DMS 273 (cell line): Measurements from ENCODE around the gene TMEM63A.
"Not testable (repeated sequence)": the region's sequence is repeated elsewhere in the genome, so short reads cannot be mapped to it uniquely, and the experiment has no call there.

Experiments
- DNase-seq: peaks from one replicate; lab custom pipeline; 2025; ENCODE audit not compliant: unreplicated experiment; lab: John Stamatoyannopoulos, UW

Gene TMEM63A

GRCh38 chr1:225806736-225807135 lies 75.4 kb downstream of the TMEM63A start:
- DNase-seq, result not testable (repeated sequence)

- DNase-seq, result no peak
Observed at GRCh38 chr1:225806249-225806648, 75.9 kb downstream of the TMEM63A start.

- not testable (repeated sequence) for DNase-seq
Observed at GRCh38 chr1:225801146-225801545, 81.0 kb downstream of the TMEM63A start.

- not testable (repeated sequence) for DNase-seq
Observed at GRCh38 chr1:225796097-225796496, 86.1 kb downstream of the TMEM63A start.
